HG03095 (cell line): Measurements from ENCODE around the gene WASF2.
"Not testable (repeated sequence)": the region's sequence is repeated elsewhere in the genome, so short reads cannot be mapped to it uniquely, and the experiment has no call there.

Source experiments
- ATAC-seq: cut with Tn5 transposase; IDR thresholded peaks from one replicate; pipeline ENCODE4 v1.9.1; 2021; ENCODE audit warnings: moderate library complexity; ENCODE audit not compliant: unreplicated experiment

The WASF2 gene

DNA sequence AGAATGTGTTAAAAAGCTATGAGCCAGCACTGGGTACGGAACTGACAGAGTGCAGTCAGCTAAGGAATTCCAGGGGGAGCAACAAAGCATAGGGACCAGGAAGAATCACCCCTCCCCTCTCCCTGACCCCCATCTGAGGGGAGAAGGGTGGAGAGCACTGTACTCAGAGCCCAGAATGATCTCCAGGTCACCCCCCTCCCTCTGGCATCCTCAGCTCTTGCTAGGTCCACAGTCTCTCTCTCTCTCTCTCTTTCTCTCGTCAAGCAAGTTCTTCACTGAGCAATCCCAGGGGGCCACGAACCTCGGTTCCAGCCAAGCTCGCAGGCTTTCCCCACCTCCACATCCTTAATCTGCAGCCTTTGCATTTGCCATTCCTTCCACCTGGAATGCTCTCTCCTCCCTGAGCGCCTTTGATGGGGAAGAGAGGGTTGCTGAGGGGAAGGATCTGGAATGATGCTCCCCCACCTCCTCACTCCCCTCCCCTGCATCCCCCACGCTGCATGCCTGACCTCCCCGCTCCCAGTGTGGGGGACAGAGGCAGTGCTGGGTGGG is 6.7 kb upstream of the WASF2 start:
- ATAC-seq, result no peak

DNA sequence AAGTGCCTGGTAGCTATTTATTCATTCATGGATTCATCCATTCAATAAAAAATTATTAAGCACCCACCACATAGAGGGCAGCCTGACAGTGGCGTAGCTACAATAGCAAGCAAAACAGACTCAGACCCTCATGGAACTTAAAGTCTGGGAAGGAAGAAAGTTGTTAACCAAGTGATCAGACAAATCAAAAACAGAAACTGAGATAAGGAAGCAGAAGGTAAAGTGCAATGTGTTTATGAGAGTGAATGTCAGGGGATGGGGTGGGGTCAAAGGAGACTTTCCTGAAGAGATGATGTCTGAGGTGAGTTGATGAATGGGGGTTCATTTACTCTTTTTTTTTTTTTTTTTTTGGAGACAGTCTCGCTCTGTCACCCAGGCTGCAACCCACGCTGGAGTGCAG is 2.8 kb upstream of the WASF2 start:
- no peak for ATAC-seq

DNA sequence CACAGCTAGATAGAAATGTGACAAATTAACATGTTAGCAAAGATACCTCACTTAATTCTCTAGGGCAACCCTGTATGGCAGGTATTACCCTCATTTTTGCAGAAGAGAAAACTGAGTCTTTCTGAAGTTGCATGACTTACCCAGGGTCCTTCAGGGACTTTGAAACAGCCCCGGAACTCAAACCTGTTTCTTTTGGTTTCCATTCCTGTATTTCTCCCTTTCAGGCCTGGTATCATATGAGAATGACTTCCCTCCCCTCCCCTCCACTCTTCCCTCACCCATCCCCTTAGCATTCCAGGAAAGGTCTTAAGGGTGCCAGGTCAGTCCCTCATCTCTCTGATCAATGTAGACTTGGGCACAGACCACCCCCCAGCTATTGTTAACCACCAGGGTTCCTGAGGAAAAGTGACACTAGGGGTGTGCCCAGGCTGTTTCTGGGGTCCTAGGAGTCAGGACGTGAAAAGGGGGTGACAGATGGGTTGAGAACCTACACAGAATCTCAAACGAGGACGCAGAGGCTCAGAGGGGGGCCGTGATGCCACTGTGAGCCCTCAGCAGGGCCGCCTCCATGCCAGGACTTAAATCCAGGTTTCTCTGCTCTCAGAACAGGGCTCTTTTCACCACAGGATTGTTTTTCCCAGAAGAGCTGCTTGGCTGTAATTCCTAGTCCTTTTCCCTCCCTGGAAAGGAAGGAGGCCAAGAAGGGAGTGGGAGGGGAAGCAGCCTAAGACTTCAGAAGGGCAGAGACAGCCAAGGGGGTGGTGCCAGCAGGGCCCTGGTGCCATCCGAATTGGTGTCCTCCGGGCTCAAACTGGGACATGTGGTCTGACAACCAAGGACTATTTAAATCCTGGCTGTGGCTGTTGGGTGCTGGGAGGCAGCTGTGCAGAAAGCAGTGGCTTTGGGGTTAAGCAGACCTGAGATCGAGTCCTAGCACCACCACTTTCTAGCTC is 2.1 kb upstream of the WASF2 start:
- ATAC-seq, result no peak

DNA sequence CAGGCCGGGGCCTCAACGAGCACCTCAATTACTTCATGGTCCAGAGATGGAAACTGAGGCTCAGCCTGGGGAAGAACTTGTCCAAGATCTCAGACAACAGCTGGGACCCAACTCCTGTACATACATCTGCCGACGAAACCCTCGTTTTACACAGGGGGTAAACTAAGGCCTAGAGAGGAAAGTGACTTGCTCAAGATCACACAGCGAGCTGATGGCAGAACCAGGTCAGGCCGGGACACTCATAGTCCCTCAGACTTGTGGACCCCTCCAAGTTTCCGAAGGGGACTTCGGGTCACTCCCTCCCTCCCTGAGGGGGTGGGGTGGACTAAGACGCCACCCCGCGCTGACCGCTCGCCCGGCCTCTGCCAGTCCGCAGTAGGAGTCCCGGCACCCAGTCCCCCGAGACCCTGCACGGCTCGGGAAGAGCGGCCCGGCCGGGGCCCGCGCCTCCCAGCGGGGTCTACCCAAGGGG is 430 bp downstream of the WASF2 start:
- peak; percentile 12 for ATAC-seq

DNA sequence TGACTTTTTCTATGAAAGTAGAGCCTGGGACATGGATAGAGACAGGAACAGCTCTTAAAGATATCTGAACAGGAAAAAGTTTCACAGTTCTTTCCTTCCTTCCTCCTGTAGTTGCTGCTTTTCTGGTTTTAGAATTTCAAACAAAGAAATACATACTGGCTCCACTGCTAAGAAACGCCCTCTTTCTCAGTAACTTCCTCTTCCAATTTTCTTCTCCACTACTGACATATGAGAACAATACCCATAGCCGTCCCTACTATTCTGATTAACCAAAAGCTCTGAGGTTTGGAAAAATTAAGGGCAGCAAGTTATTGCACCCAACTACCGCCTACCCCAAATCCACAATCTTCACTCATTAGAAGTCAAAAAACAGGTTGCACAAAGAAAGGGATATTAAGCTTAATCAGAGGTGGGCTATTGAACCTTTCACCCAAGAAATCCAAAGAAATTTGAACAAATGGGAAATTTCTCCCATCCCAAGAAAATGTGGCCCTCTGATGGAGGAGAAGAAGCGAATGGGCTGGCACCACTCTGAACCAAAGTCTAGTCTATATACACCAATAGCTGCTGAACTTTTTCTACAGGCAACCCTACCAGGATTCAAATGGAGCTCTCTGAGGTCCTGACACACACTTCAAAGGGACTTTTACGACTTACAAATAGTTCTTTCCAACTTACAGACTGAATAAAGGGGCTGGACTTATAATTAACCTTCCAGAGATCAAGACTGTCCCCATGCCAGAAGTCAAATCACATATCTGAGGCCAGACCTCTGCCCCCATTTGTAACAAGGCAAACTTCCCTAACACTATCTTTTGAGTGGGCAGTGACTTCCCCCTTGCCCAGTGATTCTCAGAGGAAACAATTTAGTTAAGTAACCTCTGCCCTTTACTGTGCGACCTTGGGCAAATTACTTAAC is 1.7 kb downstream of the WASF2 start:
- no peak for ATAC-seq

DNA sequence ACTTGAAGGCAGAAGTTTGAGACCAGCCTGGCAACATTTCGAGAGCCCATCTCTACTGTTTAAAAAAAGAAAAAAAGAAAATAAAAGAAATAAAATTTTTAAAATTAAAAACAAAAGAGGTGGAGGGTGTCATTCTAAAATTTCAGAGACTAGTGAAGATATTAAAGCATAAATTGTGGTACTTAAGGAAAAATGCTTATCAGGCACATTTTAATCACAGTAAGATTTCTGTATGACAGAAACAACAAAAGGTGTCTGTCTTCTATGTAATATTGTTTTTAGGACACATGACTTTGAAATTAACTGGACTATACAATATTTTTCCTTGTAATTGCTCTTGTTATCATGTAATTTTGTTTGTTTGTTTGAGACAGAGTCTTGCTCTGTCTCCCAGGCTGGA is 4.6 kb downstream of the WASF2 start:
- ATAC-seq, result no peak

DNA sequence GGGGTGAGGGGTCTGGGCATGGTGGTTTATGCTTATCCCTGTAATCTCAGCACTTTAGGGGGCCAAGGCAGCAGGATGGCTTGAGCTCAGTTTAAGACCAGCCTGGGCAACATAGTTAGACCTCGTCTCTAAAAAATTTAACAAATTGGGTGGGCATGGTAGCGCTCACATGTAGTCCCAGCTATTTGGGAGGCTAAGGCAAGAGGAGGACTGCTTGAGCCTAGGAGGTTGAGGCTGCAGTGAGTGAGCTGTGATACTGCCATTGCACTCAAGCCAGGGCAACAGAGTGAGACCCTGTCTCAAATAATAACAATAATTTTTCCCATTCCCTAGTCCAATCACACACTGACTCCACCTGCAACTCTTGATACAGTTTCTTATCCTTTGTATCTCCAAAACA is 6.3 kb downstream of the WASF2 start:
- no peak for ATAC-seq

DNA sequence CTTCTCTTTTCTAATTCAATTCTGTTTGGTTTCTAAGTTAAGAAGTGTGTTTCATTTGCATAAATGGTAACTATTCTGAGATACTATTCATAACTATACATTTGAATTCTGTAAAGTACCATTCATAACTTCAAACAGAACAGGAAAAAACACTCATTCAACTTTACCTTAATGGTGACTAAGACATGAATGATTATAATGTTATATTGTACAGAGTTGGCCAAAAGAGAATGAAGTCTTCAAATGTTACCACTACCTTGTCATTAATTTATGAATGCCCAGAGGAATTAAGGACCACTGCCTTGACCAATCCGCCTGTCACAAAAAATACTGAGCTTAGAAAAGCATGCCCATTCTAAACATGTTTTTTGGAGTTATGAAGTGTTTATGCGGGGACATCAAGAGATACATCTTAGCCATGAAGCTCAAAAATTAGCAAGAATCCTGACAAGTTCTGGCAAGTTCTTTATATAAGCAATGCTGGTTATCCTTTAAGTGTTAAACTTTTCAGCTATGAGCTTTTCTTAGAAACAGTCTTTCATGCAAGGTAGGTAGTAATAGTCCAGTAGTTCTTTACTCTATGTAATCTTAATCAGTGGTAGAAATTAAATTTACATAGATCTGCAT is 7.9 kb downstream of the WASF2 start:
- no peak for ATAC-seq

DNA sequence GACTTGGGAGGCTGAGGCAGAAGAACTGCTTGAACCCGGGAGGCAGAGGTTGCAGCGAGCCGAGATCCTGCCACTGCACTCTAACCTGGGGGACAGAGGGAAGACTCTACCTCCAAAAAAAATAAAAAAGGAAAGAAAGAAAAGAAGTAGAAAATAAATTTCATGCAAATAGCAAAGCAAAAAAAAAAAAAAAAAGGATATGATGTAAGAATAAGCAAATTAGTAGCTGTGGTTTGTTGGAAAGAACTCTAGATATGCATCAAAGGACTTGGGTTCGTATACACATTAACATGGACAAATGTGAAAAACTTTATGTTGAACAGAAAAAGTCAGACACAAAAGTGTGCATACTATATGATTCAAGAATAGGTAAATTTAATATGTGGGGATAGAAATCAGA is 11.9 kb downstream of the WASF2 start:
- no peak for ATAC-seq

DNA sequence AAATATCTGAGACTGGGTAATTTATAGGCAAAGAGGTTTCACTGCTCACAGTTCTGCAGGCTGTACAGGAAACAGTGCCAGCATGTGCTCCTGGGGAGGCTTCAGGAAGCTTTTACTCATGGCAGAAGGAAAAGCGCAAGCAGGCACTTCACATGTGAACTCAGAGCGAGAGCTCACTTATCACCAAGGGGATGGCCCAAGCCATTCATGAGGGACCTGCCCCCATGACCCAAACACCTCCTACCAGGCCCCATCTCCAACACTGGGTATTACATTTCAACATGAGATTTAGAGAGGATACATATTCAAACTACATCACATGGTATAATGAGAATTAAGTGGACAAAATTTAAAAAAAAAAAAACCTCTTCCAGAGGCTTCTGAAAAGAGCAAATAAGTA is 13.7 kb downstream of the WASF2 start:
- no peak for ATAC-seq

DNA sequence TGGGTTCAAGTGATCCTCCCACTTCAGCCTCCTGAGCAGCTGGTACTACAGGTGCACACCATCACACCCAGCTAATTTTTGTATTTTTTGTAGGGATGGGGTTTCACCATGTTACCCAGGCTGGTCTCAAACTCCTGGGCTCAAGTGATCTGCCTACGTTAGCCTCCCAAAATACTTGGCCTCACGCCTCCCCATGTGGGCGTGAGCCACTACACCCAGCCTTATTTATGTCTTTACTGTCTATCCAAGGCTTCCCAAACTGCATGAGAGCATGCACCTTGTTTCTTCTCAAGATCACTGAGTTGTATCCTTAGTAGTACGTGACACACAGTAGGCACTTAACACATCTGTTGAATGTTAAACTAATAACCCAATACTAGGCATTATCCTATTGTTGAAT is 14.2 kb downstream of the WASF2 start:
- no peak for ATAC-seq

DNA sequence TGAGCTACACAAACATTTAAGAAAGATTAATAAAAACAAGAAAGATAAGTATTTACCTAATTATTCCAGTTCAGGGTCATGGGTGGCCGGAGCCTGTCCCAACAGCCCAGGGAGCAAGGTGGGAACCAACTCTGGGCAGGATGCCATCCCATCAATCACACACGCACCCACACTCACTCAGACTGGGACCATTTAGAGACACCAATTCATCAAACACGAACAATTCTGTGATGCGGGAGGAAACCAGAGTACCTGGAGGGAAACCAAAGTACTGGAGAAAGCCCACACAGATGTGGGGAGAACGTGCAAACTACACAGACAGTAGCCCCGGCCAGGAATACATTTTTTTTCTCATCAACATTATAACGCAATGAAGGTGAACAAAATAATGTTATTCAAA is 16.2 kb downstream of the WASF2 start:
- ATAC-seq, result no peak

DNA sequence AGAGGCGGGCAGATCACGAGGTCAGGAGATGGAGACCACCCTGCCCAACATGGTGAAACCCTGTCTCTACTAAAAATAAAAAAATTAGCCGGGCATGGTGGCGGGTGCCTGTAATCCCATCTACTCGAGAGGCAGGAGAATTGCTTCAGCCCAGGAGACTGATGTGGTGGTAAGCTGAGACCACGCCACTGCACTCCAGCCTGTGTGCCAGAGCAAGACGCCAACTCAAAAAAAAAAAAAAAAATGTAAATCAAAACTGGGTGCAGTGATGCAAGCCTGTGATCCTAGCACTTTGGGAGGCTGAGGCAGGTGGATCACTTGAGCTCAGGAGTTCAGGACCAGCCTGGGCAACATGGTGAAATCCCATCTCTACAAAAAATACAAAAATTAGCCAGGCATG is 17.9 kb downstream of the WASF2 start:
- ATAC-seq, result not testable (repeated sequence)

DNA sequence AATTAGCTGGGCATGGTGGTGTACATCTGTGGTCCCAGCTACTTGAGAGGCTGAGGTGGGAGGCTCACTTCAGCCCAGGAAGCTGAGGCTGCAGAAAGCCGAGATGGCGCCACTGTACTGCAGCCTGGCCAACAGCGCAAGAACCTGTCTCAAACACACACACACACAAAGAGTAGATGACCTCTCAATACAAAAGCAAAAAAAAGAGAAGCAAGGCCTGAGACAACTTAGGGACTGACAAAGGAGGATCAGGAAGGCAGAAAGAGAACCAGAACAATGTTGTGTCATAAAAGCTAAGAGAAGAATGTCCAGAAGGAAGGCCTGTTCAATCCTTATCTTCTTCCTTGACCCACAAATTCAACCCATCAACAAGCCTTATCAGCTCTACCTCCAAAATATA is 18.5 kb downstream of the WASF2 start:
- no peak for ATAC-seq

DNA sequence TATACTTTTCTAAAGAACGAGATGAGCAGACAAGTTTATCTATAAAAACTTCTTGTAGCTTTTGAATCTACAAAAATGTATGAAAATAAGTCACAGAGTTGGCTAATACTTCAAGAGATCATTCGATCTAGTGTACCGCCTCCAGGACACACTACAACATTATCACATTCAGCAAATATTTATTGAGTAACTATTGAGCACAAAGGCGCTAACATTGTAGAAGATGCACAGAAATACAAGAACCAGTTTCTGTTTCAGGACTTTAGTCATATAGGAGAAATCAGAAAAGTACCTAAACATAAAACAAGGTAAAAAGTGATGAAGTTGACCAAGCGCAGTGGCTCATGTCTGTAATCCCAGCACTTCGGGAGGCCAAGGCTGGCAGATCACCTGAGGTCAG is 20.6 kb downstream of the WASF2 start:
- ATAC-seq, result no peak

DNA sequence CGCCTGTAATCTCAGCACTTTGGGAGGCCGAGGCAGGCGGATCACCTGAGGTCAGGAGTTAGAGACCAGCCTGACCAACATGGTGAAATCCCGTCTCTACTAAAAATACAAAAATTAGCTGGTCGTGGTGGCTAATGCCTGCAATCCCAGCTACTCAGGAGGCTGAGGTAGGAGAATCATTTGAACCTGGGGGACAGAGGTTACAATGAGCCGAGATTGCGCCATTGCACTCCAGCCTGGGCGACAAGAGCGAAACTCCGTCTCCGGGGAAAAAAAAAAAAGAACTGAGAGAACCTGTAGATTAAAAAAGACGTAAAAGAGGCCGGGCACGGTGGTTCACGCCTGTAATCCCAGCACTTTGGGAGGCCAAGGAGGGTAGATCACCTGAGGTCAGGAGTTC is 21.6 kb downstream of the WASF2 start:
- not testable (repeated sequence) for ATAC-seq

DNA sequence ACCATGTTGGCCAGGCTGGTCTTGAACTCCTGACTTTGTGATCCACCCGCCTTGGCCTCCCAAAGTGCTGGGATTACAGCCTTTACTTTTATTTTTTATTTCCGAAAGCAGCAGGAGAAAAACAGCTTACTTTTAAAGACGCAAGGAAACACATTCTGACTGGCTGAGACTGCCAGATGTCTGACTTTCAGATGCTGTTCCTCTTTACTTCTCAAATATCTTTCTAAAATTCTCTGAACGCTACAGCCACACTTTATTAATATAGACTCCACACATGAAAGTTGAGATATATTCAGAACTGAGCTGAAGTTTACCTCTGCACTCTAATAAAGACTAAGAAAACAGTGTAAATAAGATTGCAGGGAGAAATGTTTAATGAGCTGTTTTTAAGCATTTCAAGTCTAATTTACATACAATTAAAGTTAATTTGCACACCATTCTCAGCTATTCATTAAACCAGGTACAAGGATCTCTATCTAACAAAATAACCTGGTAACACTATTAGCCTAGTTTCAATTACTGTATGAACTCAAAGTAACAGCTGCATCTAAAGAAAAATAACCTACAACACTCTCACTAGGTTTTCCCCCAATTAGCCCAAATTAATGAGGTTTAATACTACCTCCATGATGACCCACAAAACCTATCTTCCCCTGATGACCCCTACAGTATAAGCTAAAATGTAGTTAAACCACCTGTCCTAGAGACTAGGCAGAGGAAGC is 24.9 kb downstream of the WASF2 start:
- no peak for ATAC-seq

DNA sequence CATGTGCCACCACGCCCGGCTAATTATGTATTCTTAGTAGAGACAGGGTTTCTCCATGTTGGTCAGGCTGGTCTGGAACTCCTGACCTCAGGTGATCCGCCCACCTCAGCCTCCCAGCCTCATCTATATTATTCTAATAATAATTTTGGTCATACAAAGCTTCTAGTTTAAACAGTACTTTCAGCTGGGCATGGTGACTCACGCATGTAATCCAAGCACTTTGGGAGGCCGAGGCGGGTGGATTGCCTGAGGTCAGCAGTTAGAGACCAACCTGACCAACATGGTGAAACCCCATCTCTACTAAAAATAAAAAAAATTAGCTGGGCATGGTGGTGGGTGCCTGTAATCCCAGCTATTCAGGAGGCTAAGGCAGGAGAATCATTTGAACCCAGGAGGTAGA is 26.1 kb downstream of the WASF2 start:
- not testable (repeated sequence) for ATAC-seq

DNA sequence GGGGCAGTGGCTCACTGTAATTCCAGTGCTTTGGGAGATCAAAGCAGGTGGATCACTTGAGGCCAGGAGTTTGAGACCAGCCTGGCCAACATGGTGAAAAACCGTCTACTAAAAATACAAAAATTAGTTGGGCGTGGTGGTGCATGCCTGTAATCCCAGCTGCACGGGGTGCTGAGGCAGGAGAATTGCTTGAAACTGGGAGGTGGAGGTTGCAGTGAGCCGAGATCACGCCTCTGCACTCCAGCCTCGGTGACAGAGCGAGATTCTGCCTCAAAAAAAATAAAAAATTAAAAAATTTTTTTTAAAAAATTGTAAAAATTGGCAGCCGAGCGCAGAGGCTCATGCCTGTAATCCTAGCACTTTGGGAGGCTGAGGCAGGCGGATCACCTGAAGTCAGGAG is 31.4 kb downstream of the WASF2 start:
- ATAC-seq, result not testable (repeated sequence)

DNA sequence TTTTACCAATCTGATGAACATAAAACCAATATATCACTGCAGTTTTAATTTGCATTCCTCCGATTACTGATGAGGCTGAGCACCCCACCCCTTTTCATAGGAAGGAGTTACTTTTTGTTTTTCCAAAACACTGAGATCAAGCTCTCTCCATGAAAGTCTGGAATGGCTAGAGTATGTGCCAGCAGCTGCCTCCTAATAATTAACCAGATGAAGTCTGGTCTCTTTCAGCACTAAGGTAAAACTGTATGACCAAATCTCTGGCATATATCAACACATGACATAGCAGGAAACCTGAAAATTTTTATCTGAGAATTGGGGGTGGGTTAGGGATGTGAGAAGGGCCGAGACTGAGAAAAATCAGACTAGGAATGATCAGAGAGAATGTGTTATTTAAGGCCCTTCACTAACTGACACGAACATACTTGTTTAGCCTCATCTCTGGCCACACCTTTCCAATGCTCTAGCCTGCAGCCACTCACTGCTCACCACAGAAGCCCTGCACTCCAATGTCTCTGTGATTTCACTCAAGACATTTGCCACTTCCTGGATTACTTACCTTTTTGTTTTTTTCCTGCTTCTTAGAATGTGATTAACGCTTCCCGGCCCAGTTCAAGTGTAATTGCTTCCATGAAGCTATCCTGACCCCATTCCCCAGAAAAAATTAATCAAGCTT is 34.7 kb downstream of the WASF2 start:
- ATAC-seq, result no peak
